GM21737 (cell line): Measurements from ENCODE around the gene OR6P1.

Source experiments
- ATAC-seq: cut with Tn5 transposase; IDR thresholded peaks from one replicate; pipeline ENCODE4 v1.9.1; 2021; ENCODE audit warnings: mild to moderate bottlenecking, moderate library complexity; ENCODE audit not compliant: unreplicated experiment

OR6P1 gene, protein sequence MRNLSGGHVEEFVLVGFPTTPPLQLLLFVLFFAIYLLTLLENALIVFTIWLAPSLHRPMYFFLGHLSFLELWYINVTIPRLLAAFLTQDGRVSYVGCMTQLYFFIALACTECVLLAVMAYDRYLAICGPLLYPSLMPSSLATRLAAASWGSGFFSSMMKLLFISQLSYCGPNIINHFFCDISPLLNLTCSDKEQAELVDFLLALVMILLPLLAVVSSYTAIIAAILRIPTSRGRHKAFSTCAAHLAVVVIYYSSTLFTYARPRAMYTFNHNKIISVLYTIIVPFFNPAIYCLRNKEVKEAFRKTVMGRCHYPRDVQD

DNA sequence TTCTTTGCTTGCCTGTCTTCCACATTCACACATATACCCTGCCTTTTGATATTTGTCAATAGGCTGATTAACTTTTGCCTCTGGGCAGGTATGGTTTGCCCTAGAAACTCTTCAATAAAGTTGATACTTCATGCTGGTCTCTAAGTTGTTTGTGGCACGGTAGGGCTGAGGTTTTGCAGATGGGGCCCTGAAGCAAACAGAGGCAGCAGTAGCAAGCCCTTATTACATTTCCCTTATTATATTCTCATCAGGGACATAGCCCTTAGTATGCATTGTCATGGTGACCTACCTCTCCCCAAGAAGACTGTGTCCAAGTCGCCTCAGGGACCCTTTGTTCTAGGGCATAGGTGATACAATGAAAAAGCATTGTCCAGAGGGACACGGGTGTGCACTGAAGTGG, at the start of gene OR6P1:
Gene OR6P1 (minus strand): TSS at position 101 of the 400 bp plus-strand sequence. CDS start 6,976 bp downstream, outside the sequence.
- ATAC-seq = no peak

DNA sequence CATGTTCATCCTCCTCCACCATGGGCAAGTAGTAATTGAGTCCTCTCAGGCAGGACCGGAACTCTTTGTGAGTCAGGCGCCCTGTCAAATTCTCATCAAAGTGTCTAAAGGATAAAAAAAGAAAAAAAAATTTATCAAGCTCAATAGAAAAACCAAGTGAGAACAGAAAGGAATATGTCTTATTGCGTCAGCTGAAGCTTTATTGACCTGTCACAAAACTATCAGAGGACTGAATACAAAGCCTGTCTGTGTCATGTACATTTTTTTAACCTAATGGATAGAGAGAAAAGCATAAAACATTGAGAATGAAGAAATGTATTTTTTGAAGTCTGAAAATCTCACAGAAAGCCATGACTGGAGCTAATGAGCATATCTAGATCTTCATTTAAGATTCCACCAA, 43.4 kb upstream of the OR6P1 start:
- no peak for ATAC-seq

- ATAC-seq = no peak
Measured at GRCh38 chr1:158611916-158612315, 41.5 kb upstream of the OR6P1 start.

- ATAC-seq = no peak
Measured at GRCh38 chr1:158607296-158607695, 36.9 kb upstream of the OR6P1 start.

DNA sequence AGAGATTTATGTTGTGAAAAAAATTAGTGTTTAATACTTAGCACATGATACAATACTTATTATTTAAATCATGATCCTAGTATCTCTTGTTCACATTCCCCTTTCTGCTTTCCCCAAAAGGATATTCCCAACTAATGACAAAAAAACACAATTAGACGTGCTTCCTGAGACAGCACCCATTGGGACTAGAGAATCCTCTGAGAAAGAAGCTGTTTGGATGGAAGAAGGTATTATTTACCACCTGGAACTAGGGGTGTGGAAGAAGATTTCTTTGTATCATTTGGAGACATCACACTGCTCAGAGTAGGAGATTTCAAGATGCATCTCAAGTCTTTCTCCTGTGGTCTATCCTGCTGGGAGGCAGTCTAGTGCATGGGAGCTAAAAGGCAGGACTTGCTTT, 34.6 kb upstream of the OR6P1 start, which contains the start of gene OR10Z1:
Gene OR10Z1 (plus strand): TSS at position 301 of the 400 bp plus-strand sequence. CDS start 1,171 bp downstream, outside the sequence.
- no peak for ATAC-seq

GRCh38 chr1:158600735-158601134, 30.4 kb upstream of the OR6P1 start:
- ATAC-seq = no peak

DNA sequence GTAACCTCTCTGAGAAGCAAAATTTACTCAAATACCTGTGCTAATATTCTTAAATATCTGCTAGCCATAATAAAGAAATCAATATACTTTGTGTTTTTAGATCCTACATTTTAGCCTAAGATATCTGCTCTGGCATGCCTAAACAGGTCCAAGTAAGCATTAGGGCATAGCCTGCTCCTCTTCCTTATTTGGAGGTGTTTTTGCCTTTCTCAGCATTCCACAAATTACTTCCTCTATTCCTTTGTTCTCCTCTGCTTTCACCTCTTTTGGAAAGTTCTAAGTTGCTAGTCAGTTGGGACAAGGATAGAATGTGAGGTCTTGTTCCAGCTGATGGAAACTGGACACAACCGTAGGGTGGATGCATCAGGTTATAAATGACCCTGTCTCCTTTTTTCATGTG, 16.6 kb upstream of the OR6P1 start:
- ATAC-seq = no peak

GRCh38 chr1:158583962-158584361, 13.6 kb upstream of the OR6P1 start:
- ATAC-seq = no peak

GRCh38 chr1:158579733-158580132, 9.4 kb upstream of the OR6P1 start, which contains the start of gene OR10X1:
Gene OR10X1, minus strand, starts transcription at chr1:158579899. Its CDS starts 0 bp downstream, at chr1:158579899.
- ATAC-seq = no peak

GRCh38 chr1:158577561-158577960, 7.2 kb upstream of the OR6P1 start:
- no peak for ATAC-seq

DNA sequence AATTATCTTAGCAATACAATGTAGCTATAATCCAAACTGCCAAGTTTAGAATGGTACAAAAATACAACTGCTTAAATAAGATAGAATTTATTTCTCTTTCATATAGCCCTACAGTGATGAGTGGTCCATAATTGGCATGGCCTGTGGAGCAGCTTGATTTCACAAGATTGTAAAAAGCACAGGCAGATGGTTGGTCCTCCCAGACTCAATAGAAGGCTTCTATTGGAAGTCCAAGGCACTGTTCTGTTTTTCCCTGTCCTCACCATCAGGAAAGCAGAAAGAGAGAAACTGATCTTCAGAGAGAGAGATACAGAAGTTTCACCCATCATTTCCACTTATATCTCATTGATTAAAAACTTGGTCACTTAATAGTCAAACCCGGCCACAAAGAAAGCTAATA, 1.8 kb upstream of the OR6P1 start:
- no peak for ATAC-seq

DNA sequence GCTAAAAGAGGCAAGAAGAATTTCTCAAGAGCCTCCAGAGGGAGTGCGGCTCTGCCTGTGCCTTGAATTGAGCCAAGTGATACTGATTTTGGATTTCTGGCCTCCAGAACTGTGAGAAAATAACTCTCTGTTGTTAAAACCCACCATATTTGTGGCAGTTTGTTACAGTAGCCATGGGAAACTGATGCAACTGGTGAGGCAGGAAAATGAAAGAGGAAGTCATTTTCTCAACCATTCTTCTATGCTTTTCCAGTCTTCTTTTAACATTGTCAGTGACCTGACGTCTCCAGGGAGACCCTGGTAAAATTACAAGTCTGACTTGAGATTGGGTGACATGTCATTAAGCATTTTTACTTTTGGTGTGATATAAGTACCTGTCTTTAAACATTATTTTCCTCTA, 5.8 kb downstream of the OR6P1 start:
- no peak for ATAC-seq

DNA sequence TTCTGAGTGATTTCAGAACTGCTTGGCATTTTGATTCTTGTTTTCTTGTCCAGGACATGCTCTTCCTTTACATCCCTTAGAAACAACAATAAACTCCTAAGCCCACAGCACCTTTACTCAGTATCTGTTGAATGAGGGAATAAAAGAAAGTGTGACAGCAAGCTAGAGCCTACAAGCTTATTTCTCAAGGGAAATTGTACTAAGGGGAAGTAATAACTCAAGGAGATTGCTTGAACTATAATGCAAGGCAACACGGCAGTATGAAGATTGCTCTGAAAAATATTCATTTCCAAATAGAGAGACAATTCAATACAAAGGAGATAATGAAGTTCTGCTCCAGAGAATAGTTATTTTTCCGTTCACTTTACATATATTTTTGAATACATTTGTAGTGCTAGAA, 6.5 kb downstream of the OR6P1 start:
- no peak for ATAC-seq

DNA sequence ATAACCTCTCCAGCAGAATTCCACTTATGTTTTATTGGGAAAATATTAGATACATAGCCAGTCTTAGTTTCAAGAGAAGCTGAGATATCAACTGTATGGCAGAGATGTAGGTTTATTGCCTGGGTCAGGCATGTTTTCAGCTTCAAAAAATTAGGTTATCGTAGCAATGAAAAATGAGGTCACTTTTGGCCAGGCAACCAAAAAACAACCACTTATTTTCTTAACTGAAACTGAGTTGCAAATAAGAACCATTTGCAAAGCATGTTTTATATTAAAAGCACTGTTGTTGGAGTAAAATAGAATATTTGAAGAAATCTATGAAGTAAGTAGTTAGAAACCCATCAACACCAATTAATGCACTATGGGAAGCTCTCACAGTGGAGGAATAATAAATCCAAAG, 10.7 kb downstream of the OR6P1 start:
- no peak for ATAC-seq

GRCh38 chr1:158554352-158554751, 16.0 kb downstream of the OR6P1 start, which contains the start of gene OR6Y1:
Gene OR6Y1, minus strand, starts transcription at chr1:158554405. Its CDS starts 6,300 bp downstream, at chr1:158548105.
- no peak for ATAC-seq

- no peak for ATAC-seq
Measured at GRCh38 chr1:158552296-158552695, 18.1 kb downstream of the OR6P1 start.

- no peak for ATAC-seq
Measured at GRCh38 chr1:158547533-158547932, 22.8 kb downstream of the OR6P1 start.

DNA sequence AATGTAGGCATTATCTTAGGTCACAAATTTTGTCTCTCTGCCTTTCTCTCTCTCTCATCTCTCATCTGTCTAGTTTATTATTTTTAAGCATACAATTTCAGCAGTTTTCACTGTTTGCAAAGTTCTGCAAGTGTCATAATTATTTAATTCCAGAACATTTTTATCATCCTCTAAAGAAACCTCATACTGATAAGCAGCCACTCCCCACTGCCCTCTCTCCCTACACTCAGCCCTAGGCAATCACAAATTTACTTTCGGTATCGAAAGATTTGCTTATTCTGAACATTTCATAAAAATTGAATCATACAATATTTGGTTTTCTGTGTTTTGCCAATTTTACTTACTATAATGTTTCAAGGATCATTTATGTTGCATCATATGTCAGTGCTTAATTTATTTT, 32.8 kb downstream of the OR6P1 start:
- ATAC-seq = no peak

GRCh38 chr1:158534496-158534895, 35.9 kb downstream of the OR6P1 start:
- no peak for ATAC-seq

DNA sequence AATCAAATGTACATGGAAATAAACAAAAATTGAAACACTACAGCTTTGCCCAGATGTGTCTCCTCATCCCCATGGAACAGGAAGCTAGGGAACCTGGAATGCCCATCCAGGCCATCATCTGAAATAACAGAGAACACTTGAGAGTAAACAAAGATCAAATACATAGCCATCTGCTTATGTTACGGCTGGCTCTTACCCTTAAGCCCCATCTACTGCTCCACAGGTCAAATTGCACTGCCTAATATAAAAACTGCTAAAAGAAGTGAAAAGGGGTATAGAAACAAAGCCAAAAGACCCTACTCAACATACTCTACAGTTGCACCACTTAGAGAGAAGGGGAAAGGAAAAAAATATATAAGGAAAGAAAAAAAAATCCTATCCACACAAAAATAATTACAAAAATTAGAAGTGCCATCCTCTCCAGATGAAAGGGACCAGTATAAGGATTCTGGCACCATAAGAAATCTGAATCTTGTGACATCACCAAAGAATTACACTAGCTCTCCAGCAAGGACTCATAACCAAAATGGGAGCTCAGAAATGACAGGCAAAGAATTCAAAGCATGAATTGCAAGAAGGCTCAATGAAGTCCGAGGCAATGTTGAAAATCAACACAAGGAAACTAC, 43.1 kb downstream of the OR6P1 start:
- no peak for ATAC-seq

GRCh38 chr1:158521666-158522058, 48.7 kb downstream of the OR6P1 start:
- ATAC-seq = no peak

DNA sequence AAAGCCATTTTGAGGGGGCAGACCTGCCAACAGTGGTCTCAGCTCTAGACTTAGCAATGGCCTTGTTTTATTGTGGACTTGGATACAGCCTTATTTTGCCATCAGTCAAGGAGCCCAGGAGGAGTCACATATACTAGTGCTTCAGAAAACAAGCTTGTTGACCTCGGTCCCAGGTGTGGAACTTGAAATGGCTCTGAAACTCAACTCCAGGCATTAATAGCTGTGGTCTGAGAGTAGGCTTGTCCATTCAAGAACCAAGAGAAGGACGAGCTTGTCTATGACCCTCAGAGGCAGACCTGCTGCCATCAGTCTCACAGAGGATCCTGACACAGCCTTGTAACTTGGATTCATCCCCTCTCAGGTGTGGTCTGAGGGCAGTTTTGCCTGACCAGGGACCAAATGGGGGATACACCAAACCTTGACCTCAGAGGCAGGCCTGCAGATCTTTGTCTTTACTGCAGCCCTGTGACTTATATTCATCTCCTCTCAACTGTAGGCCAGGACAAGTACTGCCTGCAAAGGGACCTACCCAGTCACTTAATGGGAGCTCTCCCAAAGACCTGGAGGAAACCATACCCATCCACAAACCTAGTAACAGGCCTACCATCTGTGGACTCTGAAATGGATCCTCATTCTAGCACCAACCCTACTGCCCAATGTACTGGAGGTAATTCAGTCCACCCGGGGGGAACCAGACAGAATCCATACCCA, 49.3 kb downstream of the OR6P1 start:
- no peak for ATAC-seq
